Measurements from ENCODE around the gene PRMT5. TPM values are rescaled to one million over a fixed set of nuclear protein-coding genes. Genes with fewer than 3 reads are reported as not detected.
"Not testable (repeated sequence)": the region's sequence is repeated elsewhere in the genome, so short reads cannot be mapped to it uniquely, and the experiment has no call there.

The PRMT5 gene
- total and polyA plus RNA-seq, 2 donors from 2014 or later = 58.7 to 64.2 TPM

- Histone ChIP-seq H3K36me3 (ENCODE audit: control insufficient read depth in 2 of 3, insufficient read depth in 3 of 3, low read length in 3 of 3) (peaks cover 0 to 5% (median 4%) of the 10 kb centered on the region in 3 donors), H3K9me3 (ENCODE audit: control insufficient read depth in 2 of 3, insufficient read depth in 1 of 3, low read length in 3 of 3) (no peaks in the 10 kb centered on the region), H3K27me3 (ENCODE audit: control insufficient read depth, insufficient read depth, low read length) (no peaks in the 10 kb centered on the region), H3K27ac (ENCODE audit: low read depth in 2 of 2, low read length in 2 of 2) (peak overlapping the region; percentile 92 to 95), H3K4me3 (ENCODE audit: low read length in 3 of 3) (peak overlapping the region; percentile 76 to 90 (median 86)), H3K9ac (ENCODE audit: low read length in 3 of 3) (peak overlapping the region; percentile 65 to 86 (median 75)), H3K4me1 (ENCODE audit: control insufficient read depth in 2 of 3, insufficient read depth in 2 of 3, low read depth in 1 of 3, low read length in 3 of 3) (peaks cover 0 to 4% (median 3%) of the 10 kb centered on the region in 3 donors)
- intact Hi-C loops (cut with DNase I) = no loop called here
- TF ChIP-seq CTCF (IDR thresholded peaks at IDR 0.05; ENCODE audit: borderline replicate concordance, extremely low read depth, insufficient read depth) = no peak
- DNase-seq (peak in 2 of 5 donors; percentile 24 to 39), FAIRE-seq (no peak)
These were observed 26.8 kb upstream of the PRMT5 start for GRCh38 chr14:22955702-22956569.

DNA sequence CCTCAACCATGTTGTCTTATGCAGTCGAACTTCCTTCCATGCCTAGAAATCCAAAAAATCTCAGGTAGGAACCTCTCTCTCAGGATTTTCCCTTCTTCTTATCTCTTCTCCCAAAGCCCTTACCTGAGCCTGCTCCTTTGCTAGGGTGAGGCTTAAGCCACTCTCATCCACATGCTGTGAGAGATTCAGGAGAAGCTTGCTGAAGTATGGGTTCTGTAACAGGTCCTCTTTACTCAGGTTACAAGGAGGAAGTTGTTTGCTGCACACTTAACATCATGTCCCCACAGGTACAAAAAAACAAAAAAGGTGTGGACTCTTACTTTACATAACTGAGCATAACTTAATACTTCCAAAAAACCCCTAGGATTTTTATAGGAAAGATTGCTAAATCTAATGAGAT is 23.2 kb upstream of the PRMT5 start:
- Histone ChIP-seq H3K36me3 (ENCODE audit: control insufficient read depth in 2 of 3, insufficient read depth in 3 of 3, low read length in 3 of 3) (peaks cover 0 to 15% (median 13%) of the 10 kb centered on the region in 3 donors), H3K4me3 (ENCODE audit: low read length in 3 of 3) (no peak overlapping the region), H3K27ac (ENCODE audit: low read depth in 2 of 2, low read length in 2 of 2) (no peak overlapping the region), H3K9me3 (ENCODE audit: control insufficient read depth in 2 of 3, insufficient read depth in 1 of 3, low read length in 3 of 3) (no peaks in the 10 kb centered on the region), H3K27me3 (ENCODE audit: control insufficient read depth, insufficient read depth, low read length) (no peaks in the 10 kb centered on the region), H3K4me1 (ENCODE audit: control insufficient read depth in 2 of 3, insufficient read depth in 2 of 3, low read depth in 1 of 3, low read length in 3 of 3) (peaks cover 0 to 4% (median 3%) of the 10 kb centered on the region in 3 donors), H3K9ac (ENCODE audit: low read length in 3 of 3) (no peak overlapping the region)
- no peak for TF ChIP-seq CTCF (IDR thresholded peaks at IDR 0.05; ENCODE audit: borderline replicate concordance, extremely low read depth, insufficient read depth)
- intact Hi-C loops (cut with DNase I) = no loop called here
- DNase-seq (no peak), FAIRE-seq (no peak)

- H3K4me1 ChIP-seq (ENCODE audit: control insufficient read depth in 2 of 3, insufficient read depth in 2 of 3, low read depth in 1 of 3, low read length in 3 of 3); H3K27me3 ChIP-seq (ENCODE audit: control insufficient read depth, insufficient read depth, low read length); intact Hi-C loops (cut with DNase I); DNase-seq; H3K4me3 ChIP-seq (ENCODE audit: low read length in 3 of 3); FAIRE-seq; H3K9ac ChIP-seq (ENCODE audit: low read length in 3 of 3); H3K27ac ChIP-seq (ENCODE audit: low read depth in 2 of 2, low read length in 2 of 2); H3K9me3 ChIP-seq (ENCODE audit: control insufficient read depth in 2 of 3, insufficient read depth in 1 of 3, low read length in 3 of 3): not testable (repeated sequence)
- H3K36me3 ChIP-seq (ENCODE audit: control insufficient read depth in 2 of 3, insufficient read depth in 3 of 3, low read length in 3 of 3) = peaks cover 0 to 21% (median 18%) of the 10 kb centered on the region in 3 donors
These were observed 22.6 kb upstream of the PRMT5 start for GRCh38 chr14:22951795-22952194.

DNA sequence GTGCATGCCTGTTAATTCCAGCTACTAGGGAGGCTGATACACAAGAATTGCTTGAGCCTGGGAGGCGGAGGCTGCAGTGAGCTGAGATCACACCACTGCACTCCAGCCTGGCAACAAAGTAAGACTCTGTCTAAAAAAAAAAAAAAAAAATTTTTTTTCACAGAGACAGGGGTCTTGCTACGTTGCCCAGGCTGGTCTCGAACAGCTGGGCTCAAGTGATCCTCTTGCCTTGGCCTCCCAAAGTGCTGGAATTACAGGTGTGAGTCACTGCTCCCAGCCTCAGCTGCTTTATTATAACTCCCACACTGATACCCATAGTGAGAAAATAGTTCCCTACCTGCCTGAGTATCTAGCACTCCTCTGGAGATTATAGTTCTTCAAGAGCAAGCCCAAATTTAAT is 16.5 kb upstream of the PRMT5 start:
- Histone ChIP-seq H3K27ac (ENCODE audit: low read depth in 2 of 2, low read length in 2 of 2) (no peak overlapping the region), H3K36me3 (ENCODE audit: control insufficient read depth in 2 of 3, insufficient read depth in 3 of 3, low read length in 3 of 3) (peaks cover 0 to 16% (median 16%) of the 10 kb centered on the region in 3 donors), H3K4me3 (ENCODE audit: low read length in 3 of 3) (no peak overlapping the region), H3K4me1 (ENCODE audit: control insufficient read depth in 2 of 3, insufficient read depth in 2 of 3, low read depth in 1 of 3, low read length in 3 of 3) (no peaks in the 10 kb centered on the region), H3K9me3 (ENCODE audit: control insufficient read depth in 2 of 3, insufficient read depth in 1 of 3, low read length in 3 of 3) (no peaks in the 10 kb centered on the region), H3K9ac (ENCODE audit: low read length in 3 of 3) (no peak overlapping the region), H3K27me3 (ENCODE audit: control insufficient read depth, insufficient read depth, low read length) (no peaks in the 10 kb centered on the region)
- intact Hi-C loops (cut with DNase I) = no loop called here
- TF ChIP-seq CTCF (IDR thresholded peaks at IDR 0.05; ENCODE audit: borderline replicate concordance, extremely low read depth, insufficient read depth) = no peak
- FAIRE-seq = no peak
- DNase-seq = no peak

All from kidney (tissue), 14 donors.